GM12872 (cell line): Measurements from ENCODE around the gene GFY.

ENCODE experiments used
- CTCF ChIP-seq: IDR thresholded peaks from 3 replicates; pipeline ENCODE4 v1.5.1; 2011; ENCODE audit warnings: low read depth, mild to moderate bottlenecking, low read length, moderate library complexity; ENCODE audit not compliant: insufficient read depth

GFY gene

DNA sequence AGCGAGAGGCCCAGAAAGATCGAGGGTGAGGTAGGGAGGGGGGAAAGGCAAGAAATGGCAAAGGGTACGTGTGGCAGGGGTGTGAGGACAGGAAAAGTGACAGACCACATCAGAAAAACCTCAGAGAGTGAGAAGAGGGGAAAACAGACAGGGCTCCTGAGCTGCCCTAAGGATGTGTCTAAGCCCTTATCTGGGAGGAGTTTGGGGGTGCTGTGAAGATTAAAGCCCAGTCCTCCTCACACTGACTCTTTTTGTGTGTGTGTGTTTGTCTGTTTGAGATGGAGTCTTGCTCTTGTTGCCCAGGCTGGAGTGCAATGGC is 1.2 kb upstream of the GFY start:
- TF ChIP-seq CTCF, result no peak

DNA sequence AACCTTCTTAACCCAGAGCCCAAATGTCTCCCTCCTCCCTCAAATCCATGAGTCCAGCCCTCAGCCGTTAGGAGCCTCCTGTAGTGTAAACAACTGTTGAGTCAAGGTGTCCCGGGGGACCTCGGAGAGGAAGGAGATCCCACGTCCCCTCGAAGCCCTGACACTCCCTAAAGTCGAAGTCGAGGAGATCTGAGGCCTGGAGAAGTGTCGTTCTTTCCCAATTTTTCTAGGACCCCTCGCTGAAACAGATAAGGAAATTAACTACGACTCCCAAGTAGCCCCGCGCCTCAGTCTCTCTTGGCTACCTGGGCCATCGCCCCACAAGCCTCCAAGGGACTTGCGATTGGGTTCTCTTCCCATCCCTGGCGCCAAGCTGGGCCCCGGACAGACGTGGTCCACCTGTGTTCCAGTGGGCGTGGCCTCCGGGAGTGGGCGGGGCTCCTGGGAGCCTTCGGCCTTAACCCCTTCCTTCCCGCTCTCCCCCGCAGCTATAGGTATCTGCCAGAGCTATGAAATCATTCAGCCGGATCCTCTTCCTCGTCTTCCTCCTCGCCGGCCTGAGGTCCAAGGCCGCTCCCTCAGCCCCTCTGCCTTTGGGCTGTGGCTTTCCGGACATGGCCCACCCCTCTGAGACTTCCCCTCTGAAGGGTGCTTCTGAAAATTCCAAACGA is 869 bp downstream of the GFY start:
- TF ChIP-seq CTCF, result no peak

- TF ChIP-seq CTCF, result no peak
Measured at GRCh38 chr19:49427339-49427738, 2.2 kb downstream of the GFY start.

DNA sequence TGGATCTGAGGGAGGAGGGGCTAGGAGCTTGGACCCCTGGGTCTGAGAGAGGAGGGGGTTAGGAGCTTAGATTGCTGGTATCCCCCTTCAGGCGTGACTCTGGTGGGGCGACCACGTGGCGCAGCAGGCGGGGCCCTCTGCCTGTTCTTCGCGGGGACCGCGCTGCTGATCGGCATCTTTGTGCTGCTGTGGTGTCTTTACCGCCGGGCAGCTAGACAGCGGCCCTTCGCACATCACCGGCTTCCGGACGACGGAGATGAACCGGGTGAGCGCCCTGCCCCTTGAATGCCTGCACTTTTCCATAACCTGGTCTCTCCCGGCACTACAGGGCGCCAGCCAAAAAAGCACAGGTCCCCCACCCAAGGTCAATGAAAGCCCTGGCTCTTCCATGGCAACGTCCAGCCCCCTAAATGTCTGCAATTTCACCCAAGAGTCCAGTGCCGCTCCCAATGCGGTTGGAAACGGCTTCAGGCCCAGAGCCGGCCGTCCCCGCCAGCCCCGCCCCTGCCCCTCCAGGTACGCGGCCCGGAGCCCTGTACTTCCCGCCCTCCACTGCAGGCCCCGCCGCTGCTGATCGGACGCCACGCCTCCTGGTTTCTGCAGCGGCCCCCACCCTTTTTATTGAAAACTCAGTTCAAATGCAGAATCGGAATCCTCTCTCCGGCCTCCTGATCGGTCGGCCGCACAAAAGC is 2.8 kb downstream of the GFY start:
- no peak for TF ChIP-seq CTCF

GRCh38 chr19:49428547-49429451 is 3.6 kb downstream of the GFY start:
- no peak for TF ChIP-seq CTCF

GRCh38 chr19:49430172-49430677 is 5.0 kb downstream of the GFY start:
- TF ChIP-seq CTCF, result no peak

- TF ChIP-seq CTCF, result peak; percentile 66
Measured at GRCh38 chr19:49430678-49431329, 5.6 kb downstream of the GFY start.
